Umbilical cord (tissue), 2 donors: ENCODE measurements around the gene PPP3CB. TPM values are rescaled to one million over a fixed set of nuclear protein-coding genes. Genes with fewer than 3 reads are reported as not detected.

Source experiments
- DNase-seq: peaks from one replicate; pipeline ENCODE4 v3.0.0-alpha.2; 2015; ENCODE audit warnings: low spot score
- total RNA-seq: library from RNA; depleted of rRNA; stranded (reverse); fragments of >200 nt; gene quantifications from one replicate; pipeline ENCODE4 v1.2.3, GENCODE V29; 2014; ENCODE audit warnings: low replicate concordance; ENCODE audit not compliant: insufficient read depth

PPP3CB gene
- total RNA-seq: 37.1 TPM

DNA sequence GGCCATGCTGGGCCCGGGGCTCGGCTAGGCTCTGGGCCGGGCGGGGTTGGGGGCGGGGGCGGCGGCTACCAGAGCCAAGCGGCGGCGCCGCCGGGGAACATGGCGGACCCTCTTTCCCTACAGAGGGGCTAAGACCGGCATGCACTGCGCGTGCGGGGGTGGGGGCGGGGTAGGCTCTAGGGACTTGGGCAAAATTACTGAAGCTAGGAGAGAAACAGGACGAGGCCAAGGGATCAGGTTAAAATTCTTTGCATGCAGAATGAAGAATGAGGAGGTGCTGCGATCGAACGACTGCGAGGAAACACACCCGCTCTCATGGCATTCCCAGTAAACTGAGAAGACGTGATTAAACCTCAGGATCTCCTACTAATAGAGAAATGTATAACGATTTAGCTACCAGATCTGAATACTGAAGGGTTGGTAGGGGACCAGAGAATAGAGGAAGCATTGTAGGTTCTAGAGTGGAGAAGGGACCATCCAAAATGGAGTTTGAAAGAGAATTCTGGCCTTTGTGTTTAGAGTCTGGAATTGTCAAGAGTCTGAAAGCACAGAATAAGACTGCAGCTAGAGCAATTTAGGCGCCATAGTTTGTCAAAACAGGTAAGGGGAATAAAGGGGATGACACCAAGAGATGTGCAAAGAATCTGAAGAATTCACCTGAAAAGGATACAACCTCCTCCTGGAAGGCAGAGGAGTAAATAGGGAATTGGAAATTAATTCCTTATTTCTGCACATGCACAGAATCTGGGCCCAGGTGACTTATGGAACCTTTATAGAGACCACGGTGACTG is at the start of gene PPP3CB:
PPP3CB (minus strand) TSS at position 141 of the 791 bp plus-strand sequence; CDS start at position 6, 135 bp downstream.
- peak; percentile 98 for DNase-seq

DNA sequence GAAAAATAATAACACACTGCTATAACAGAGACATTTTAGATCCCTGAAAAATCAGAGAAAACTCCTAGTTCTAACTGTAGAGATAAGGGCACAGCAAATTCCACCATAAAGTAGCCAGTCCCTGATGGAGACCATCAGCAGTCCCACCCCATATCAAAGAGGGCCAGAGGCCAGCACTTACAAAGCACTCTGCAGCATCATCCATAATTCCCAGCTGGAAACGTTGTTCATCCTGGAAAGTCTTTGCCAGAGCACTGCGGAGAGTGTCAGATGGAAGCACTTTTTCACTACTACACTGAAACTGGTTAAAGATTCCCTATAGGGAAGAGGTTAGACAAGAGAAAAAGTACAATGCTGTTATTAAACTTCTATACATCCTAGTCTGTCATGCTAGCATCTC is 49.5 kb upstream of the PPP3CB start:
- DNase-seq: peak; percentile 8

DNA sequence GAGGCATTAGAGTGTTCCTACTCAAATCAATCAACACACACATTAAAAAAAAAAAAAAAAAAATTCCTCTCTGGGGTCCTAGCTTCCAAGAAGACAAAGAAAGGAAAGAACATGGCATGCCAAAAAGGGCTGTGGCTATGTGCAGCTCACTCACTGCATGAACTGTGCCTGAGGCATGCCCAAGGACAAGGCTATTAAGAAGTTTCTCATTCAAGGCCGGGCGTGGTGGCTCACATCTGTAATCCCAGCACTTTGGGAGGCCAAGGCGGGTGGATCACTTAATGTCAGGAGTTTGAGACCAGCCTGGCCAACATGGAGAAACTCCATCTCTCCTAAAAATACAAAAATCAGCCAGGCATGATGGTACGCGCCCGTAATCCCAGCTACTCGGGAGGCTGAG is 41.9 kb upstream of the PPP3CB start:
- no peak for DNase-seq

DNA sequence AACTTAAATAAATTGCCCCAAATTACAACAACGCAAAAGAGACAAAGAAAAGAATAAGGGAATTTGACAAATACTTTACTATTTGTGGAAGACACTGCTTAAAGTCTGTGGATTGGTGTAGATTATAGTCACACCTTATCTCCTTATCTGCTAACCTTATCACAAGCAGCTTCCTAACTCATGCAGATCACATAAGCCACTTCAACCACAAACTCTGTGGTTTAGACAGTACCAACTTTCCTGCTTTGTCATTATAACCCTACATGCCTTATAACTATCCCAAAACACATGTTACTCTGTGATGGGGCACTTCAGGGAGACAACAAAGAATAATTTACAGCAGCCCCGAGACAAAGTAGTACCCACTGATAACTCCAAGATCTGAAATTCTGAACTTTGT is 41.5 kb upstream of the PPP3CB start:
- no peak for DNase-seq

DNA sequence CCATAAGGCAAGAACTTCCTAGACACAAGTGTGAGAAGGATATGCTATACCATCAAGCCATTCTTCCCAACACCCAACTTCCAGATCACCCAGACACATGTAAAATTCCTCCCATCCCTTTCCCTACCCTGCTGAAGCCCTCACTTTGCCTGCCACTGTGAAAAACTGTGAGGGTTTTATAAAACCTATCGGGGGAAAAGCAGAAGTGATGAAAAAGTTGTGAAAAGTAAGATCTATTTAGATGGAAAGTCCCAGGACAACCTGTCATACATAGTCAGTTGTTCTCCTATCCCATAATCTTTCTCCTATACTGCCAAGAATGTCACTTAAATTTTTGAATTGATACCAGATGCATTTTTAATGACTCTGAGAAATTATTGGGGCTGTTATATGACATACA is 39.0 kb upstream of the PPP3CB start:
- no peak for DNase-seq

DNA sequence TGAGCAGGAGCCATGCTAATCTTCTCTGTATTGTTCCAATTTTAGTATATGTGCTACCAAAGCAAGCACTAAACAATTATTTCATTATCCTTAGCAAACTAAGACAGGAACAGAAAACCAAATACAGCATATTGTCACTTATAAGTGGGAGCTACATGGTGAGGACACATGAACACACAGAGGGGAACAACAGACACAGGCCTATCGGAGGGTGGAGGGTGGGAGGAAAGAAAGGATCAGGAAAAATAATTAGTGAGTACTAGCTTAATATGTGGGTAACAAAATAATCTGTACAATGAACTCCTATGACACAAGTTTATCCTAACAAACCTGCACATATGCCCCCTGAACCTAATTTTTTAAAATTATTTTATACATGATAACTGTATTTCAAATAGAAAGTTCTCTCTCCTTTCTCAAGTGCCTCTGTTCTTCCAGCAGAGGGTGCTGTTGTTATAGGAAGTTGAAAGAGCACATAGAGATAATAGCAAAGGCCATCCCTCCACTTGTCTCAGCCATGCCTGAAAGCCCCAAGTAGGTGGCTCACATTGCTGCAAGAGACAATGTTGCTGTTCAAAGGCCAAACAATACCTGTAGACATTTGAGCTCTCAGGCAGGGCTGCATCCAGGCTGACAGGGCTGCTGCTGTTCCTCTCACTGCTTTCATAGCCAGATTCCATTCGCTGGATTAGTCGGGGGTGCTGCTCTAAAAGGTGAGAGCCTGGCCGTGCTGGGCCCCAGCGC is 33.4 kb upstream of the PPP3CB start:
- peak; percentile 76 for DNase-seq

DNA sequence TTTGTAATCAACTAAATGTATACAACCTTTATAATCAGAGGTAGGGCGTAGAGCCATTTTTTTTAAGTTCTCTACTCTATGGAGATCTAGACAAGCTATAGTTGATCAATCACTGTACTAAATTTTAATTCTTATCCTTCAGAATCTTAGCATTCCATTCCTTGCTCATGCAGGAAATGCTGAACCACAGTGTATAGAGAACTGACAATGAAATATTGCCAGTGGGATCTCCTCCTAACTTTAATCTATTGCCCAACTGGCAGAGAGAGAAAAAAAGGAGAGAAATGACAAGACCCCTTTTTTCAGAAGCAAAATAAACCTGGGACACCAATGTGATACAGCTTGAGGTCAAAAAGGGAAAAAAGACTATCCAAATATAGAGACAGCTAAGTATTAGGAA is 26.4 kb upstream of the PPP3CB start:
- no peak for DNase-seq

DNA sequence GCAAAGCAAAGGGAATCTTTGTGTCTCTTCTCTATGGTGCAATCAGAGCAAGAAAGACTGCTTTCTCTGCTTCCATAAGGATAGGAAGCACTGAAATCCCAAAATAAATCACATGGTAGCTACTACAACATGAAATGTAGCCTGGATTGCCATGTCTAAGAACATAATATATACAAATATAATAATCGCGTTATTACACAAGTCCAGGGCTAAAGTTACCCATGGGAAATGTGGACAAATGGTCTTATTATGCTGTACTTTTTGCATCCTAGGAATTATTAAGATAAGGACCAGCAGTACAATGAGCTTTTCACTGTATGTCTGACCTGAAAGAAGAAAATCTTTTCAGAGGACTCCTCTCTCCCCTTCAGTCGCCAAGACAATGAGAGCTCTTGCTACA is 23.5 kb upstream of the PPP3CB start:
- DNase-seq: no peak

DNA sequence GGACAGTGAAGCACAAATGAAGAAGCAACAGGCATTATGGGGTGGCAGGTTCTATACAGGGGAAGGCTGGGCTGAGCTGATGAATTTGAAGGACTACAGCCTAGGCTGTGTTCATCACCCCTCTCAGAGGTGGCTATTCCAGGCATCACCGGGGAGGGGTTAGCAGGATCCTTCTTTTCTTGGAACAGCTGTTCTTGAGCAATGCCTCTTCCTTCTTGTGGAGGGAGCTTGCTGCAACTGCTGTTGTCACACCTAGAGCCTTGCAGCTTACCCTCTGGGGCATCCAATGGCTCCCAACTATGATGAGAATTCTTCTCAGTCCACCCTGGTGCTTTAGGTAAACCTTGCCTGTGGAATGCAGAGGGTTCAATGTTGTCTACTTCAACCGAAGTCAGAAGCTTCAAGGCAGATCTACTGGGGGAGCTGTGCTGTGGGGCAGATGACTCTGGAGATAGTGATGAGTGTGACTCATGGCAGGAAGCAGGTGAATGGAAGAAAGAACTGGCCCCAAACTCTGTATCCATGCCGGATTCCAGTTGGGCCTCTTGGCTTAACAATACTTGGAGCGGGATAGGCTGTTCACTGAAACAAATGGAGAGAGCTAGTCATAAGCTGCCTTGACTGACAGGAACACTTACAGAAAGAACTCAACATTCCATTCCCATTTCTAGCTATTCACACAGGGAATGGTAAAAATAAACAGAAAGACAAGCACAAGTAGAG is 21.5 kb upstream of the PPP3CB start:
- no peak for DNase-seq

DNA sequence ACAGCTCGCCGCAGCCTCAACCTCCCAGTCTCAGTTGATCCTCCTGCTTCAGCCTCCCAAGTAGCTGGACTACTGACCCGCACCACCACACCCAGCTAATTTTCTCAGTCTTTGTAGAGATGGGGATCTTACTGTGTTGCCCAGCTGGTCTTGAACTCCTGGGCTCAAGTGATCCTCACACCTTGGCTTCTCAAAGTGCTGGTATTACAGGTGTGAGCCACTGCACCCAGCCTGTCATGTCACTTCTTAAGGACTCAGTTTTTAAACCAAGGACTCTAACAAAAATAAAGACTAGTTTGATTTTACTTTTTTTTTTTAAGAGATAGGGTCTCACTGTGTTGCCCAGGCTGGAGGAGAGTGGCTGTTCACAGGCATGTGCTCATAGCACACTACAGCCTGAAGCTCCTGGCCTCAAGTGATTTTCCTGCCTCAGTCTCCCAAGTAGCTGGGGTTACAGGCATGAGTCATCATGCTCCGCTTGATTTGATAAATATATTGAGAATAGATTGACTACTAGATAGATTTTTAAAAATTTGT is 16.5 kb upstream of the PPP3CB start:
- no peak for DNase-seq

DNA sequence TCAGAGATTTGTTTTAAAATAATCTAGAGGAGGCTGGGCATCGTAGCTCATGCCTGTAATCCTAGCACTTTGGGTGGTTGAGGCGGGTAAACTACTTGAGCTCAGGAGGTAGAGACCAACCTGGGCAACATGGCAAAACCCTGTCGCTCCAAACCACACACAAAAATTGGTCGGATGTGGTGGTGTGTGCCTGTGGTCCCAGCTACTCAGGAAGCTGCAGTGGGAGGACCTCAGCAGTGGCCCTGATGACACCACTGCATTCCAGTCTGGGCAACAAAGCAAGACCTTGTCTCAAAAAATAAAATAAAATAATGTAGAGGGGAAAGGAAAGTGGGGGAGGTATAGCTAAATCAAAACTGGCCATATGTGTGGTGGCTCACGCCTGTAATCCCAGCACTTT is 13.9 kb upstream of the PPP3CB start:
- DNase-seq: no peak

DNA sequence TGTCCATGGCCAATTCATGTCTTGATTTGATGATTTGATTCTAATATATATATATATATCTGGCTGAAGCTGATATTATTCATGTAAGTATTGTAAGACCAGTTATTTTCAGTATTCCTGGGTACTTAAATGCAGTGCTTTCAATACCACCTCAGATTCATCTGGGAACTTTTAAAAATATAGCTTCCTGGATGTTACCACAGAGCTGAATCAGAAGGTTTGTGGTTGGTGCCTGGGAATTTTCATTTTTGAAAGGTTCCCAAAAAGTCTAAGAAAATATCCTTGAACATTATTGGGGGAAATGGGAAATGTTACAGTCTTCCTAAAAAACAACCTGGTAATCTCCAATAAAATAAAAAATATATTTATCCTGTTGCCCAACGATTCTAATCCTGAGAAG is 10.7 kb upstream of the PPP3CB start:
- no peak for DNase-seq

DNA sequence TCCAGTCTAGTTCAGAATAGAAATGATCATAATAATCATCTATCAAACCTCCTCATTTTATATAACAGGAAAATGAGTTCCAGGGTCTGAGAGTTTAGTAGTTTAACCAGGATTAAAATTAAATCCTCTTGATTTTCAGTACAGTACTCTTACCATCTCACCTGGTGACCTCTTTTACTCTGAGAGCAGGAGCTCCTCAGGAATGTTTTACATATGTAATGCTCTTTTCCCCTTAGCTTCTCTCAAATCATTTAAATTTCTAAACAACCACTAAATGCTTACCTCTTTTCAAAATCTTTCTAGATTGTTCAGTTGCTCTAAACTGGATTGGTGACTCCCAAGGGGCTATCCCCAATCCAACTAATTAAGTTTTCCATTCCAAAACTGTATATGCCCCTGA is 10.2 kb upstream of the PPP3CB start:
- DNase-seq: no peak

DNA sequence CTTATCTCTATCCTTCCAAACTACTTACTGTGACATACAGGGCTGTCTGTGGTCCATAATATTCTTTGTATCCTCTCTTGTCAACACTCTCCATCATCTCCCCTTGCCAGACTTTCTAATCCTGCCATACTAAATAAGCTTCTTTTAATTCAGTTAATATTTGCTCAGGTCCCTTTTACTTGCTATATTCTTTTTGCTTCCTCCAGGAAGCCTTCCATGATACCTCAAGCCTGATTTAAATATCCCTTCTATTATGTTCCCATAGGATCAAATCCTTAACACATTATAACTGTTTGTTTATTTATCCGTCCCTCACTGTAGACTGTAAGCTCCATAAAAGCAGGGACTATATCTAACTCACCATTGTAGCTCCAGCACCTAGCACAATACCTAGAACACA is 7.2 kb upstream of the PPP3CB start:
- DNase-seq: no peak

DNA sequence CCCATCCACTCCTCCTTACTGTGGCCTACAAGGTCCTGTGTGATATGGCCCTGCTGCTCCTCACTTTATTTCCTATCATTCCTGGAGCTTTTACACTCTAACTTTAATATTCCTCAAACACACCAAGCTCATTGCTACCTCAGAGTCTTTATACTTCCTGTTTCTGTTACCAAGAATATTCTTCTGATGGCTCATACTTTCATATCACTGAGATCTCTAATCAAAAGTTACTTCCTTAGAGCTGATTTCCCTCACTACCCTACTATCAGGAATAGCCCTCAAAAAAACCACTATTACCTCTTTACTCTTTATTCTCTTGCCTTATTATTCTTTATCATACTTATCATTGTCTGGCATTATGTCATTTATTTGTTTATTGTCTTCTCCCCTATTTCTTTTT is 5.8 kb upstream of the PPP3CB start:
- DNase-seq: no peak

DNA sequence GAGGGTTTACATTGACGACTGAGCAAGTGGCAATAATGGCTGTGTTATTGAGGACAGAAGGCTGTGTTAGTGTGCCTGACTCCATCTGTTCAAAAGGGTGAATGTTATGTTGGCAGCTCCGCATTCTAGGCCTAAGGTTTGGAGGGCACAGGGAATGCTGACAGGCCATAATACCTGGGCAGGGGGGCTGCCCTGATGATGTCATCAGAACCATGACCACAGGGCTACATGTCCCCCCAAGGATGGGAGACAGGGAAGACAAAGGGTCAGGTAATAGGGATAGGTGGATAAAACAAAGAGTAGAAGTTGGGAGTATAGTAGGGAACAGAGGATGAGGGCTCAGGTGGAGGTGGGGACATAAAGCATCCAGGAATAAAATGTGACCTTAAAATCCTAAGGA is 1.8 kb upstream of the PPP3CB start:
- no peak for DNase-seq

DNA sequence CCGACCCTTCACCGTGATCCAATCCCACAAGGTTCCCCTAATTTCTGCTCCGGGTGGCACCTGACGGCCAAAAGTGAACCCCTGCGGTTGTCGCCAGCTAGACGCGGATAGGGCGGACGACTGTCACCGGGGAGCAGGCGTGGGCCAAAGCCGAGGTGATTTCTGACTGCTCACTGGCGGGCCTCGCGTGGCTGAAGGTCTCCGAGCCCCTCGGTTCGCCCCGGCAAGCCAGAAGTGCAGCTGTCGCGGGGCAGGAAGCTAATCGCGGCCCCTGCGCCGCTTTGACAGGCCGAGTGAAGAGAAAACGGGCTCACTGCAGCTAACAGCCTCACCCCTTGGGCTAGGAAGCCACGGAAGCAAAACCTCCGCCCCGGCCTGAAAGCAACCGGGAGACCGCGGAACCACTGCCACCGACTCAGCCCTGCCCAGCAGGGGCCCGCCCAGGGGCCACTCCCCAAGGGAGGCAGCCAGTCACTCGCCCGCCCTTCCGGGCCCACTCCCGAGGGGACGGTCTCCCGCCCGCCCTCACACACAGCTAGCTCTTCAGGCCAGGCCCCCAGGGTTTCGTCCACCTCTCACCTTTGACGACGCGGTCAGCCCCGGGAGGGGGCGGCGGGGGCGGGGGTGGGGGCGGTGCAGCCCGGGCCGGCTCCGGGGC is 469 bp downstream of the PPP3CB start:
- peak; percentile 82 for DNase-seq

DNA sequence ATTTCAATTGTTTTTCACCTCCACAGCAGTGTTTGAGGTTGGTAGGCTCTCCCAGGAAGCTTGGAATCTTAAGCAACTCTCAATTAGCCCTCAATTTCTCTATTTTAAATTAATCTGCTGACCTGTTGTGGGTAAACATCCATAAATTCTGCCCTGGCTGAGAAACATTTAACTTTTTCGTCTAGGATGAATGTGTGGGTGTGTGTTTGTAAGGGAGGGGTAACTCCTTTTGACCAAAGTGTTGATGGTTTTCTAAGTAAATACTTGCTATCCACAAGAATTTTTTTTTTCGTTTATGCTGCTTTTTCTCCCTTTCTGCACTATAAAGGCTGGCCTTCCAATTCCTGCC is 973 bp downstream of the PPP3CB start:
- DNase-seq: no peak

DNA sequence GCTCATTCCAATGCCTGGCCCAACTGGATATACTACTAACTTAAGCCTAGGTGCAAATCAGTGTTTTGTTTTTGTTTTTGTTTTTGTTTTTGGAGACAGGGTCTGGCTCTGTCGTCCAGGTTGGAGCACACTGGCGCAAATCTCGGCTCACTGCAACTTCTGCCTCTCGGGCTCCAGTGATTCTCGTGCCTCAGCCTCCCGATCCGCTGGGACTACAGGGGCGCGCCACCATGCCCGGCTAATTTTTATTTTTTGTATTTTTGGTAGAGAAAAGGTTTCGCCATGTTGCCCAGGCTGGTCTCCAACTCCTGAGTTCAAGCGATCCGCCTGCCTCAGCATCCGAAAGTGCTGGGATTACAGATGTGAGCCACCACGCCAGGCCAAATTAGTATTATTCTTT is 1.6 kb downstream of the PPP3CB start:
- no peak for DNase-seq

DNA sequence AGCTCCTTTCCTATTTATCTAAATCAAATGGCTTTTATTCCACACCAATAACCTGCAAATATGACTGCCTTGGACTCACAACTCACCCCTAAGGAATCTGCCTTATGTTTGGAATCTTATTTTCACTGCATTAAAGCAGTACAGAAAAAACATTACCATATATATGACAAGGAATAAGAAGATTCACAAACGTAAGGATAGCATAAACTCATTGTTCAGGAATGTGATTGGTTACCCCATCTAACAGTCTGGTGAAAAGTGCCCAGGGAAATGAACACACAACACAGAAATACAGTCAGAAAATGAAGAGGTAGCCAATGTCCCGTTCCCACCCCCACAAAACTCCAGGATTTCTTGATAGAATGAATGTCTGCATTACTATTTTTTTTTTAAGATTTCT is 2.0 kb downstream of the PPP3CB start:
- DNase-seq: peak; percentile 6

DNA sequence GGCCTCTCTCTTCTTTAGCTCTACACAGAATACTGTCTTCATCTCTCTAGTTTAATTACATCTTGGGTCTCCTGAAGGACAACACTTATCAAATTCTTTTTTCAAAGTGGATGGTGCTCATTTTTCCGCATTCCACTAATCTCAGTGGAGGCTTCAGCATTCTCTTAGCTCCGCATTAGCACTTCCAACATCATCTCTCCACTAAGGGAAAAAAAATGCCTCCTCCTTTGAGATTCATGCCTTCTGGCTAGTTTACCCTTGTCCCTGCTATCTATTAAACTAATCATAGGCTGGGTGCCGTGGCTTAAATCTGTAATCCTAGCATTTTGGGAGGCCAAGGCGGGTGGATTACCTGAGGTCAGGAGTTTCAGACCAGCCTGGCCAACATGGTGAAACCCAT is 9.2 kb downstream of the PPP3CB start:
- DNase-seq: no peak

DNA sequence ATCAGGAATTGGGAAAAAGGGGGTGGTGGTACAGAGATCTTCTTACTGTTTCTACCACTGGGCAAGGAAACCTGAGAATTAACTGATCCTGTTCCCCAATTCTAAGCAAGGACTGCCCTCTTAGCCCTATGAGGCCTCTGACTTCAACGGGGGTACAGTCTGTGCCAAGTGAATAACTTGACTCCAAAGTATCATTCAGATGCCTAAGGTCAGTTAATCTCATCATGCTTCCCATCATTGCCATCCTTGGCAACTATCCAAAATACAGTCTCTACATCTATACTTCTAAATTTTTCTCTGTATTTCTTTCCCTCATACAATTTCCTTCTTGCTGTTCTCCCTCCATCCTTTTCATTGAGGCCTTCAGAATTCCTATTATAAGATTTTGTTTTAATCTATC is 10.5 kb downstream of the PPP3CB start:
- no peak for DNase-seq
